CD4-positive, alpha-beta T cell treated with Interleukin-17A for 1 hour (primary cell): ENCODE data around the gene CEP70.

Experiments
- DNase-seq: peaks from one replicate; pipeline ENCODE4 v3.0.0-alpha.2; 2020

CEP70 gene

GRCh38 chr3:138450181-138450580 lies 143.9 kb downstream of the CEP70 start:
- DNase-seq = no peak

- no peak for DNase-seq
Observed at GRCh38 chr3:138449490-138449889, 144.6 kb downstream of the CEP70 start.

- no peak for DNase-seq
Observed at GRCh38 chr3:138448631-138449030, 145.4 kb downstream of the CEP70 start.

- DNase-seq = no peak
Observed at GRCh38 chr3:138445654-138446053, 148.4 kb downstream of the CEP70 start.

- DNase-seq = no peak
Observed at GRCh38 chr3:138445236-138445635, 148.8 kb downstream of the CEP70 start.
